ENCODE results near the gene MAMDC4.

DNA sequence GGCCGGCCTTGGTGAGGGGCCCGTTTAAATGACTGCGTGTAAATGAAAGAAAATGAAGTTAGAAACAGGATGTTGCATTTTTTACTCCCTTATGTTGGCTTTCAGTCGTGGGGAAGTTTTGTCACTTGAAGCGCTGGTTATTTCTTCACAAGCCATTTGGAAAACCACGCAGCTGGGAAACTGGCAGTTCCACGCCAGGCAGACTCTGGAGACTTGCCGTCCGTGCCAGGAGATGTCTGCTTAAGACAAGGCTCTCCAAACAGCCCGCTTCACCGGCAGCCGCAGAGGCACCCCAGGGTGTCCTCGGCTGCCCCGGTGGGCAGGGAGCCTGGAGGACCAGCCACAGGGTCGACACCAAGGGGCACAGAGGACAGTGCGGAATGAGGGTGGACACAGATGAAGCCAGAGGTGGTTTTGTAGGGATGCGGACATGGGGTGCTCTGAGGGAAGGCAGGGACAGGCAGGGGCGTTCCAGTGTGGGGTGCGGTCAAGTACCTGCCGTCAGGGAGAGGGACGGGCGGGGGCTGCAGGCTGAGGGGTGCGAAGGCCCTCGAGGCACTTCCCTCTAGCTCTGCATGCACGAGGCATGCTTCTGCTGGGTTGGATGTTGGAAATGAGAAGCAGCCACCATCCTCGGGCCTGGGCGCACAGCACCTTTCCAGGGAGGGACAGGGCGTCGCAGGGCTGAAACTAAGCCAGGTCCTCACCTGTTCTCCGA, 21.0 kb upstream of the MAMDC4 start:
- TF ChIP-seq, protein P1, sequence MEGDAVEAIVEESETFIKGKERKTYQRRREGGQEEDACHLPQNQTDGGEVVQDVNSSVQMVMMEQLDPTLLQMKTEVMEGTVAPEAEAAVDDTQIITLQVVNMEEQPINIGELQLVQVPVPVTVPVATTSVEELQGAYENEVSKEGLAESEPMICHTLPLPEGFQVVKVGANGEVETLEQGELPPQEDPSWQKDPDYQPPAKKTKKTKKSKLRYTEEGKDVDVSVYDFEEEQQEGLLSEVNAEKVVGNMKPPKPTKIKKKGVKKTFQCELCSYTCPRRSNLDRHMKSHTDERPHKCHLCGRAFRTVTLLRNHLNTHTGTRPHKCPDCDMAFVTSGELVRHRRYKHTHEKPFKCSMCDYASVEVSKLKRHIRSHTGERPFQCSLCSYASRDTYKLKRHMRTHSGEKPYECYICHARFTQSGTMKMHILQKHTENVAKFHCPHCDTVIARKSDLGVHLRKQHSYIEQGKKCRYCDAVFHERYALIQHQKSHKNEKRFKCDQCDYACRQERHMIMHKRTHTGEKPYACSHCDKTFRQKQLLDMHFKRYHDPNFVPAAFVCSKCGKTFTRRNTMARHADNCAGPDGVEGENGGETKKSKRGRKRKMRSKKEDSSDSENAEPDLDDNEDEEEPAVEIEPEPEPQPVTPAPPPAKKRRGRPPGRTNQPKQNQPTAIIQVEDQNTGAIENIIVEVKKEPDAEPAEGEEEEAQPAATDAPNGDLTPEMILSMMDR (IDR thresholded peaks at IDR 0.05; ENCODE audit: borderline replicate concordance, extremely low read depth, low read length, poor library complexity, severe bottlenecking) = no peak
- no peak for TF ChIP-seq EZH2 (IDR thresholded peaks at IDR 0.05; ENCODE audit: borderline replicate concordance, low read depth, low read length, severe bottlenecking)

Measured in DND-41 (cell line).